HL-60 (cell line): ENCODE measurements around the gene GRM6.

ENCODE experiments used
- DNase-seq, 2 experiments: peaks; one replicate each; pipeline ENCODE4 v3.0.0-alpha.2; 2010 to 2020; ENCODE audit warnings: low read depth in 1 of 2, low spot score in 1 of 2
- H3K27ac ChIP-seq: fragments of 250-450 bp; sonication (Bioruptor Pico); replicated peaks from 2 replicates; pipeline ENCODE4 v1.5.1; 2020; ENCODE audit warnings: mild to moderate bottlenecking, moderate library complexity
- H3K27me3 ChIP-seq: fragments of 250-450 bp; sonication (Bioruptor Pico); 2 replicates; pipeline ENCODE4 v1.5.1; 2021; ENCODE audit warnings: mild to moderate bottlenecking, moderate library complexity; ENCODE audit not compliant: insufficient read depth, poor library complexity, severe bottlenecking
- H3K4me3 ChIP-seq: replicated peaks from 2 replicates; pipeline ENCODE4 v1.5.1; 2011; ENCODE audit warnings: mild to moderate bottlenecking, control low read depth, low read length; ENCODE audit not compliant: insufficient read depth
- GABPA ChIP-seq: IDR thresholded peaks from 2 replicates; pipeline ENCODE4 v1.6.1; 2012; ENCODE audit warnings: low read depth
- POLR2AphosphoS5 ChIP-seq: IDR thresholded peaks from 2 replicates; pipeline ENCODE4 v1.6.1; 2012; ENCODE audit warnings: low read depth
- REST ChIP-seq: IDR thresholded peaks from 2 replicates; pipeline ENCODE4 v1.6.1; 2012; ENCODE audit warnings: low read depth; ENCODE audit not compliant: insufficient replicate concordance
- SPI1 ChIP-seq: IDR thresholded peaks from 2 replicates; pipeline ENCODE4 v1.6.1; 2012; ENCODE audit warnings: low read depth, mild to moderate bottlenecking, borderline replicate concordance
- TF ChIP-seq, protein P1 (sequence below): IDR thresholded peaks from one replicate; pipeline ENCODE4 v1.5.1; 2011; ENCODE audit warnings: low read length, control low read depth, inconsistent platforms; ENCODE audit not compliant: insufficient read depth

GRM6 gene

DNA sequence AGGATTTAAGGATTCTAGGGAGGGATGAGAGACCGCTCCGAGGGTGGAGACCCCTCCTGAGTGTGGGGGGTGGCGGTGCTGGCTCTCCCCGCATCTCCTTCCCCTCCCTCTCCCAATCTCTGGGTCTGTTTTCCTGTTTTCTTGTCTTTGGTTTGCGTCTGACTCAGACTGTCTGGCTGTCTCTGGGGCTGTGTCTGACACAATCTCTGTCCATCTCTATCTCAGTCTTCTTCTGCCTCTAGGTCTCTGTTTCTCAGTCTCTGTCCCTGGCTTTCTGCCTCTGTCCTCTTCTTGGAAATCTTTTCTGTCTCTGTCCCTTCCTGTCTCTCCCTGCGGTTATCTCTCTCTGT is 196 bp upstream of the GRM6 start:
- H3K27me3 ChIP-seq: no peaks in the 10 kb centered on the region
- no peak overlapping the region for H3K27ac ChIP-seq
- no peak for DNase-seq
- no peak overlapping the region for H3K4me3 ChIP-seq
- no peak for TF ChIP-seq POLR2AphosphoS5
- TF ChIP-seq, protein P1, sequence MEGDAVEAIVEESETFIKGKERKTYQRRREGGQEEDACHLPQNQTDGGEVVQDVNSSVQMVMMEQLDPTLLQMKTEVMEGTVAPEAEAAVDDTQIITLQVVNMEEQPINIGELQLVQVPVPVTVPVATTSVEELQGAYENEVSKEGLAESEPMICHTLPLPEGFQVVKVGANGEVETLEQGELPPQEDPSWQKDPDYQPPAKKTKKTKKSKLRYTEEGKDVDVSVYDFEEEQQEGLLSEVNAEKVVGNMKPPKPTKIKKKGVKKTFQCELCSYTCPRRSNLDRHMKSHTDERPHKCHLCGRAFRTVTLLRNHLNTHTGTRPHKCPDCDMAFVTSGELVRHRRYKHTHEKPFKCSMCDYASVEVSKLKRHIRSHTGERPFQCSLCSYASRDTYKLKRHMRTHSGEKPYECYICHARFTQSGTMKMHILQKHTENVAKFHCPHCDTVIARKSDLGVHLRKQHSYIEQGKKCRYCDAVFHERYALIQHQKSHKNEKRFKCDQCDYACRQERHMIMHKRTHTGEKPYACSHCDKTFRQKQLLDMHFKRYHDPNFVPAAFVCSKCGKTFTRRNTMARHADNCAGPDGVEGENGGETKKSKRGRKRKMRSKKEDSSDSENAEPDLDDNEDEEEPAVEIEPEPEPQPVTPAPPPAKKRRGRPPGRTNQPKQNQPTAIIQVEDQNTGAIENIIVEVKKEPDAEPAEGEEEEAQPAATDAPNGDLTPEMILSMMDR: no peak
- no peak for TF ChIP-seq SPI1

- DNase-seq: no peak
- TF ChIP-seq POLR2AphosphoS5 (no peak), SPI1 (no peak), REST (no peak), GABPA (no peak)
- TF ChIP-seq, protein P1: no peak
- H3K27me3 ChIP-seq: no peaks in the 10 kb centered on the region
- H3K27ac ChIP-seq: no peak overlapping the region
- no peak overlapping the region for H3K4me3 ChIP-seq
Observed at GRCh38 chr5:178993955-178994579, 1.1 kb downstream of the GRM6 start.

DNA sequence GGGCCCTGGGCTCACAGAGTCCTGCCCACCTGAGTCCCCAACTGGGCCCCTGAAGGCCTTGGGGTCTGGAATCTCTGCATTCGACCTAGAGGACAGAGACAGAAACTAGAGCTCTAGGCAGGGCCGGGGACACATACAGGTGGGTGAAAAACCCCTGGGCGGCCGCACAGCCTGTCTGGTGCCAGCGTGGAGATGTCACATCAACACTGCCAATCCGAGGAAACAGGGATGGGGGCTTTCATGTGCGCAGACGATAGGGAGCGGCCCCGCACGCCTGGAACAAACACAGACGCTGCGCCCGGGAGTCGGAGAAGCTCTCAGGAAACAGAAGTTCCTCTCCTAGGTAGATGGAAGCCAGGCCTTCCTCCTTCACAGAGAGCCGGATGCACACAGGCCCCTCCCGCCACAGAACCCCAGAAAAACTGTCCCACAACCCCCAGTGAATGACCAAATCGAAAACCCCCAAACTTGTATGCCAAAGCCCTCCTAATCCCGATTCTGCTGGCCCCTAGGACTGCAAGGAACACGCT is 1.8 kb downstream of the GRM6 start:
- TF ChIP-seq POLR2AphosphoS5 (no peak), REST (no peak), SPI1 (no peak)
- no peaks in the 10 kb centered on the region for H3K27me3 ChIP-seq
- H3K4me3 ChIP-seq: no peak overlapping the region
- no peak overlapping the region for H3K27ac ChIP-seq
- no peak for DNase-seq

DNA sequence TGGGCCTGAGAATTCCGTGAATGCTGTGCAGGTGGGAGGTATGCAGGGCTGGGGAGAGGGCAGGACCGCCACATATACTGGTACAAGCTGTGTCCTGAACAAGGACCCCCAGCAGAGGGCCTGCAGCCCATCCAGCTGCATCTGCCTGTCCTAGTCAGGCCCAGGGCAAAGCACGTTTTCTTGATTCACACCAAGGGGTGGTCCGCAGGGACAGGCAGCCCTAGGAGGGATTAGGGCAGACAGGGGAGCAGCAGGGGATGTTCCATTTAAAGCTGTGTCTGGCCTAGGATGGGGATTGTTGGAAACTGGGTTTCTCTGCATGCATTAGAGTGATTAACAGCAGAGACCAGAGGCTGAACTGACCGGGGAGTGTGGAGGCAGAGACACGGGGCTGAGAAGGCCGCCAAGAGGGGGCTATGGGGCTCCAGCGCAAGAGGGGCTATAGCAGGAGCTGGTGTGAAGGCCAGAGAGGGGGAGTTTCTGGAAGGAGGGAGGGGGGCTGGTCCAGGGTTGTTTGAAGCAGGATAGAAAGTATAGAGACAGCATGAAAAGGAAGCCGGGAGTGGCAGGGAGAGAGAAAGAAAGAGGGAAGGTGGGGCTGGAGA is 2.7 kb downstream of the GRM6 start:
- H3K4me3 ChIP-seq: no peak overlapping the region
- no peak for DNase-seq
- TF ChIP-seq GABPA (no peak), SPI1 (no peak), REST (no peak), POLR2AphosphoS5 (no peak)
- TF ChIP-seq, protein P1: no peak
- H3K27me3 ChIP-seq: no peaks in the 10 kb centered on the region
- no peak overlapping the region for H3K27ac ChIP-seq
